ENCODE data around the gene NHERF2. TPM values are rescaled to one million over a fixed set of nuclear protein-coding genes. Genes with fewer than 3 reads are reported as not detected.

NHERF2 gene
- total and polyA plus RNA-seq, 2 of the 4 experiments (the other 2 are of a cell fraction) = 18.6 to 77.8 TPM

- Histone ChIP-seq H2AK5ac (ENCODE audit: low read depth, low read length) (no peak overlapping the region), H2BK20ac (ENCODE audit: low read depth, low read length) (no peak overlapping the region), H3K9ac (ENCODE audit: low read depth, low read length) (no peak overlapping the region), H3K23ac (ENCODE audit: low read depth, low read length) (no peak overlapping the region), H4K5ac (ENCODE audit: low read depth, low read length) (no peak overlapping the region), H2AFZ (replicated peaks; ENCODE audit: low read length, poor library complexity) (no peak overlapping the region), H3K36me3 (ENCODE audit: control insufficient read depth, insufficient read depth, low read length) (peaks cover 8% of the 10 kb centered on the region; the same call in 1 of the 2 replicates), H2BK120ac (ENCODE audit: low read depth, low read length) (no peak overlapping the region), H3K4ac (ENCODE audit: low read depth, low read length) (no peak overlapping the region), H2BK15ac (ENCODE audit: low read depth, low read length) (no peak overlapping the region), H4K8ac (ENCODE audit: low read depth in 2 of 2, low read length in 2 of 2) (no peak overlapping the region), H2AK9ac (replicated peaks; ENCODE audit: low read depth, low read length, poor library complexity) (peak overlapping the region; percentile 36), H3K4me2 (ENCODE audit: low read depth, low read length) (no peak overlapping the region), H4K20me1 (ENCODE audit: insufficient read depth, low read length) (no peaks in the 10 kb centered on the region; the same call in none of the 2 replicates), H3K9me1 (ENCODE audit: insufficient read depth, low read length) (peaks cover 16% of the 10 kb centered on the region), H3K9me3 (ENCODE audit: control insufficient read depth, insufficient read depth, low read length) (no peaks in the 10 kb centered on the region), H4K91ac (ENCODE audit: insufficient read depth, low read depth, low read length) (no peak overlapping the region), H3K27me3 (ENCODE audit: control insufficient read depth, insufficient read depth, low read length) (no peaks in the 10 kb centered on the region), H3K4me3 (ENCODE audit: insufficient read depth, low read depth, low read length) (no peak overlapping the region), H3K18ac (ENCODE audit: low read depth, low read length) (no peak overlapping the region), H3K14ac (replicated peaks; ENCODE audit: low read depth, low read length) (no peak overlapping the region), H3K27ac (ENCODE audit: insufficient read depth, low read length) (no peak overlapping the region), H3K4me1 (ENCODE audit: control insufficient read depth, insufficient read depth, low read length) (peaks cover 34% of the 10 kb centered on the region), H3K56ac (ENCODE audit: extremely low read depth, insufficient read depth, low read length) (no peak overlapping the region), H3K79me1 (ENCODE audit: low read depth in 1 of 2, low read length in 2 of 2) (peaks cover 21 to 45% of the 10 kb centered on the region in 2 experiments), H2BK5ac (ENCODE audit: low read depth, low read length, poor library complexity, severe bottlenecking) (no peak overlapping the region)
- ATAC-seq (ENCODE audit: low read depth) (no peak), DNase-seq (no peak)
- dilution Hi-C loops (cut with HindIII; ENCODE audit: low sequenced_read_pairs, unreplicated experiment) = no loop called here
- ChIA-PET POLR2A (ENCODE audit: unreplicated experiment) (interaction anchor here (1.5 kb wide), 1 partner anchor 10 kb away, joined by 6 read pairs; no protein-coding TSS in a partner anchor), CTCF (no interaction called here)
- intact Hi-C loops (cut with micrococcal nuclease) = no loop called here
- no TSS peak for BruUV-seq (replicated peaks)
- in situ Hi-C loops (cut with MboI; ENCODE audit: low sequenced_read_pairs) = no loop called here
- 86% methylated on average over 15 of the region's 26 CpGs; no CpG with 5 or more reads in 1 of the 2 experiments for WGBS, 2 experiments (ENCODE audit: extremely low coverage in 2 of 2, insufficient read length in 1 of 2)
- no peak for TF ChIP-seq CTCF (conservative IDR thresholded peaks at IDR 0.05; ENCODE audit: low read depth, low read length)
- TF ChIP-seq FOS (IDR thresholded peaks at IDR 0.05; ENCODE audit: low read depth, low read length) = no peak
- no peak for TF ChIP-seq CHD1 (IDR thresholded peaks at IDR 0.05; ENCODE audit: low read depth, low read length)
- TF ChIP-seq MXI1 (IDR thresholded peaks at IDR 0.05; ENCODE audit: borderline replicate concordance, low read depth, low read length) = no peak
- no peak for TF ChIP-seq RCOR1 (IDR thresholded peaks at IDR 0.05; ENCODE audit: insufficient replicate concordance, low read length)
- TF ChIP-seq SMC3 (IDR thresholded peaks at IDR 0.05; ENCODE audit: low read depth, low read length) = no peak
- TF ChIP-seq NFE2L2 (IDR thresholded peaks at IDR 0.05; ENCODE audit: low read depth, low read length) = no peak
- no peak for TF ChIP-seq CEBPB (IDR thresholded peaks at IDR 0.05; ENCODE audit: low read depth, low read length)
- TF ChIP-seq BHLHE40 (IDR thresholded peaks at IDR 0.05; ENCODE audit: low read depth, low read length) = no peak
- TF ChIP-seq RFX5 (IDR thresholded peaks at IDR 0.05; ENCODE audit: low read depth, low read length) = no peak
- TF ChIP-seq RAD21 (IDR thresholded peaks at IDR 0.05; ENCODE audit: low read length) = no peak
- TF ChIP-seq POLR2A (IDR thresholded peaks at IDR 0.05; ENCODE audit: low read depth, low read length) = no peak
- TF ChIP-seq ELK1 (IDR thresholded peaks at IDR 0.05; ENCODE audit: borderline replicate concordance, low read depth, low read length) = no peak
- no peak for TF ChIP-seq MAZ (IDR thresholded peaks at IDR 0.05; ENCODE audit: borderline replicate concordance, low read depth, low read length)
- no peak for TF ChIP-seq USF2 (IDR thresholded peaks at IDR 0.05; ENCODE audit: low read depth, low read length)
Observed at GRCh38 chr16:2043667-2044451, 17.2 kb downstream of the NHERF2 start.
